ENCODE results near the gene ASB7. TPM values are rescaled to one million over a fixed set of nuclear protein-coding genes. Genes with fewer than 3 reads are reported as not detected.
A peak's percentile ranks its signal among the peaks of the same experiment; 100 is the strongest.

ASB7 gene
- total RNA-seq, 4 donors from 2014 or later, result 5.1 to 10.3 (median 6.3) TPM

GRCh38 chr15:100650685-100651084, 48.3 kb downstream of the ASB7 start:
- H3K27ac ChIP-seq, result no peak overlapping the region
- H3K27me3 ChIP-seq, result no peaks in the 10 kb centered on the region
- ATAC-seq, result no peak
- no peak for TF ChIP-seq POLR2A (IDR thresholded peaks at IDR 0.05)
- TF ChIP-seq, protein P1, sequence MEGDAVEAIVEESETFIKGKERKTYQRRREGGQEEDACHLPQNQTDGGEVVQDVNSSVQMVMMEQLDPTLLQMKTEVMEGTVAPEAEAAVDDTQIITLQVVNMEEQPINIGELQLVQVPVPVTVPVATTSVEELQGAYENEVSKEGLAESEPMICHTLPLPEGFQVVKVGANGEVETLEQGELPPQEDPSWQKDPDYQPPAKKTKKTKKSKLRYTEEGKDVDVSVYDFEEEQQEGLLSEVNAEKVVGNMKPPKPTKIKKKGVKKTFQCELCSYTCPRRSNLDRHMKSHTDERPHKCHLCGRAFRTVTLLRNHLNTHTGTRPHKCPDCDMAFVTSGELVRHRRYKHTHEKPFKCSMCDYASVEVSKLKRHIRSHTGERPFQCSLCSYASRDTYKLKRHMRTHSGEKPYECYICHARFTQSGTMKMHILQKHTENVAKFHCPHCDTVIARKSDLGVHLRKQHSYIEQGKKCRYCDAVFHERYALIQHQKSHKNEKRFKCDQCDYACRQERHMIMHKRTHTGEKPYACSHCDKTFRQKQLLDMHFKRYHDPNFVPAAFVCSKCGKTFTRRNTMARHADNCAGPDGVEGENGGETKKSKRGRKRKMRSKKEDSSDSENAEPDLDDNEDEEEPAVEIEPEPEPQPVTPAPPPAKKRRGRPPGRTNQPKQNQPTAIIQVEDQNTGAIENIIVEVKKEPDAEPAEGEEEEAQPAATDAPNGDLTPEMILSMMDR (IDR thresholded peaks at IDR 0.05 in 4 of 5, conservative IDR thresholded peaks at IDR 0.05 in 1 of 5), result no peak
- DNase-seq, result no peak
- no peaks in the 10 kb centered on the region for H3K4me1 ChIP-seq
- intact Hi-C loops (cut with DNase I; ENCODE audit: low total_unique reads), result no loop called here
- in situ Hi-C loops (cut with MboI; ENCODE audit: low sequenced_read_pairs in 4 of 4), result no loop called here
- H3K36me3 ChIP-seq, result peaks cover 0 to 12% of the 10 kb centered on the region in 2 donors
- H3K9me3 ChIP-seq, result no peaks in the 10 kb centered on the region
- no peak overlapping the region for H3K4me3 ChIP-seq

- H3K27ac ChIP-seq, result no peak overlapping the region
- no peak overlapping the region for H3K4me3 ChIP-seq
- no peaks in the 10 kb centered on the region for H3K9me3 ChIP-seq
- in situ Hi-C loops (cut with MboI; ENCODE audit: low sequenced_read_pairs in 4 of 4) (no loop called here), intact Hi-C loops (cut with DNase I; ENCODE audit: low total_unique reads) (no loop called here)
- no peaks in the 10 kb centered on the region for H3K4me1 ChIP-seq
- ATAC-seq (peak; percentile 41 to 66), DNase-seq (no peak)
- H3K36me3 ChIP-seq, result peaks cover 0 to 12% of the 10 kb centered on the region in 2 donors
- TF ChIP-seq, protein P1 (IDR thresholded peaks at IDR 0.05 in 4 of 5, conservative IDR thresholded peaks at IDR 0.05 in 1 of 5), result no peak
- TF ChIP-seq POLR2A (IDR thresholded peaks at IDR 0.05), result no peak
- no peaks in the 10 kb centered on the region for H3K27me3 ChIP-seq
Measured at GRCh38 chr15:100651253-100651652, 48.9 kb downstream of the ASB7 start.

DNA sequence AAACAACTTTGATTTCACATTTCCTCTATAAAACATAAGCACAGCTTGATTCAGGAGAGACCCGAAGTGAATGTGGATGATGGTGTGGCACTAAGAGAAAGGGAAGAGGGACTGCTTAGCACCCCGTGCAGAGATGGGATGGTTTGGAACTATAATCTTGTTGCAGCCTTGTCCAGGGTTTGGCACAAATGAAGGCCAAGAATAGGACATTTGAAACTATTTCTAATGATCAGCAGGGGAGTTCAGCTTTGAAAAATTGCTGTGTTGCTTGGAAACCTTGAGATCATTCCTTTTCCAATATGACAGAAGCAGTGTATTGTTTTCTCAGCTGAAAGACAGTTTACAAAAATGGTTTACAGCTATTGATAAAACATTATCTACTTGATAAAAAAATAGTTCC, 49.7 kb downstream of the ASB7 start:
- ATAC-seq (no peak), DNase-seq (no peak)
- TF ChIP-seq POLR2A (IDR thresholded peaks at IDR 0.05), result no peak
- TF ChIP-seq, protein P1 (IDR thresholded peaks at IDR 0.05 in 4 of 5, conservative IDR thresholded peaks at IDR 0.05 in 1 of 5), result no peak
- Histone ChIP-seq H3K4me1 (no peaks in the 10 kb centered on the region), H3K4me3 (no peak overlapping the region), H3K36me3 (peaks cover 0 to 12% of the 10 kb centered on the region in 2 donors), H3K27me3 (no peaks in the 10 kb centered on the region), H3K27ac (no peak overlapping the region), H3K9me3 (no peaks in the 10 kb centered on the region)
- in situ Hi-C loops (cut with MboI; ENCODE audit: low sequenced_read_pairs in 4 of 4) (no loop called here), intact Hi-C loops (cut with DNase I; ENCODE audit: low total_unique reads) (no loop called here)

GRCh38 chr15:100653608-100654007, 51.2 kb downstream of the ASB7 start:
- Histone ChIP-seq H3K27ac (no peak overlapping the region), H3K4me3 (no peak overlapping the region), H3K9me3 (no peaks in the 10 kb centered on the region), H3K36me3 (peaks cover 0 to 9% of the 10 kb centered on the region in 2 donors), H3K4me1 (no peaks in the 10 kb centered on the region), H3K27me3 (no peaks in the 10 kb centered on the region)
- DNase-seq (no peak), ATAC-seq (no peak)
- TF ChIP-seq POLR2A (IDR thresholded peaks at IDR 0.05), result no peak
- TF ChIP-seq, protein P1 (IDR thresholded peaks at IDR 0.05 in 4 of 5, conservative IDR thresholded peaks at IDR 0.05 in 1 of 5), result no peak
- intact Hi-C loops (cut with DNase I; ENCODE audit: low total_unique reads) (no loop called here), in situ Hi-C loops (cut with MboI; ENCODE audit: low sequenced_read_pairs in 4 of 4) (no loop called here)

DNA sequence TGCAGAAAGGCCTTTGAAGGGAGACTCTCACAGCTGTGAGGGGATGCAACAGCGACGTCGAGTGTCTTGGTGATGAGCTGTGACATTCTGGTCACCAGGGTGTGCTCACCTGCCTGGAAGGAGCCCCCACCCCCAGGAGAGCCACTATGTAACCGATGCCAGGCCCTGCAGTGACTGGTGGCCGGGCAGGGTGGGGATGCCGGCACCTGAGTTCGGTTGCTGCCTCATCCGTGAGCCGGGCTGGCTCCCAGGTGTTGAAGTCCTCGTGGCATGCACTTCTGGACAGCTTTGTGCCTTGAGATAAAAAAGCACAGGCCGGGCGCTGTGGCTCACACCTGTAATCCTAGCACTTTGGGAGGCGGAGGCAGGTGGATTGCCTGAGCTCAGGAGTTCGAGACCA, 56.5 kb downstream of the ASB7 start:
- no peaks in the 10 kb centered on the region for H3K36me3 ChIP-seq
- in situ Hi-C loops (cut with MboI; ENCODE audit: low sequenced_read_pairs in 4 of 4) (no loop called here), intact Hi-C loops (cut with DNase I; ENCODE audit: low total_unique reads) (no loop called here)

More for the DNA sequence above, 56.5 kb downstream of the ASB7 start:
- DNase-seq (no peak), ATAC-seq (no peak)
- Histone ChIP-seq H3K9me3 (no peaks in the 10 kb centered on the region), H3K27ac (no peak overlapping the region), H3K4me3 (no peak overlapping the region), H3K4me1 (no peaks in the 10 kb centered on the region), H3K27me3 (peaks cover 0 to 5% (median 0%) of the 10 kb centered on the region in 3 donors)
- TF ChIP-seq, protein P1 (IDR thresholded peaks at IDR 0.05 in 4 of 5, conservative IDR thresholded peaks at IDR 0.05 in 1 of 5), result no peak
- no peak for TF ChIP-seq POLR2A (IDR thresholded peaks at IDR 0.05)

All from gastrocnemius medialis (tissue), 4 donors.